VCaP (cell line): ENCODE measurements around the gene XAB2.

Source experiments
- H3K27ac ChIP-seq: fragments of 450-650 bp; 2 replicates; pipeline ENCODE4 v1.5.1; 2017
- TF ChIP-seq, protein P1 (sequence below): fragments of 450-650 bp; conservative IDR thresholded peaks from 2 replicates; pipeline ENCODE4 v1.5.1; 2017; ENCODE audit warnings: mild to moderate bottlenecking, moderate library complexity

Gene XAB2

DNA sequence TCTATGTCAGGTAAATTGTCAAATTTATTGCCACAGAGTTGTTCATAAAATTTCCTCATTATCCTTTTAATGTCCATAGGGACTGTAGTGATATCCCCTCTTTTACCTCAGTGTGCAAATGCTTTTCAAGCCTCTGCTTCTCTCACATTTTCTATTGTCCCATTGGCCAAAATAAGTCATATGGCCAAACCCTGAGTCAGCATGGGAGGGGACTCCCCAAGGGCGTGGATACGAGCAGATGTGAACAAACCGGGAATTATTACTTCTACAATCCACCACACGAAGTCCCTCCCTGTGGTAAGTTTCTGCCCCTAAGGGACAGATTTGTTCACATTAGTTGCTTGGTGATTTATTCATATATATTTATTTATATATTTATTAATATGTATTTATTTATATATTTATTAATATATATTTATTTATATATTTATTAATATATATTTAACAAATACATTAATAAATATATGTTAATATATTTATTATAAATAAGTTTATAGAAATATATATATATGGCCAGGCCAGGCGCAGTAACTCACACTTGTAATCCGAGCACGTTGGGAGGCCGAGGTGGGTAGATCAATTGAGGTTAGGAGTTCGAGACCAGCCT is 53.8 kb downstream of the XAB2 start:
- no peak overlapping the region for H3K27ac ChIP-seq
- TF ChIP-seq, protein P1, sequence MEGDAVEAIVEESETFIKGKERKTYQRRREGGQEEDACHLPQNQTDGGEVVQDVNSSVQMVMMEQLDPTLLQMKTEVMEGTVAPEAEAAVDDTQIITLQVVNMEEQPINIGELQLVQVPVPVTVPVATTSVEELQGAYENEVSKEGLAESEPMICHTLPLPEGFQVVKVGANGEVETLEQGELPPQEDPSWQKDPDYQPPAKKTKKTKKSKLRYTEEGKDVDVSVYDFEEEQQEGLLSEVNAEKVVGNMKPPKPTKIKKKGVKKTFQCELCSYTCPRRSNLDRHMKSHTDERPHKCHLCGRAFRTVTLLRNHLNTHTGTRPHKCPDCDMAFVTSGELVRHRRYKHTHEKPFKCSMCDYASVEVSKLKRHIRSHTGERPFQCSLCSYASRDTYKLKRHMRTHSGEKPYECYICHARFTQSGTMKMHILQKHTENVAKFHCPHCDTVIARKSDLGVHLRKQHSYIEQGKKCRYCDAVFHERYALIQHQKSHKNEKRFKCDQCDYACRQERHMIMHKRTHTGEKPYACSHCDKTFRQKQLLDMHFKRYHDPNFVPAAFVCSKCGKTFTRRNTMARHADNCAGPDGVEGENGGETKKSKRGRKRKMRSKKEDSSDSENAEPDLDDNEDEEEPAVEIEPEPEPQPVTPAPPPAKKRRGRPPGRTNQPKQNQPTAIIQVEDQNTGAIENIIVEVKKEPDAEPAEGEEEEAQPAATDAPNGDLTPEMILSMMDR: no peak

DNA sequence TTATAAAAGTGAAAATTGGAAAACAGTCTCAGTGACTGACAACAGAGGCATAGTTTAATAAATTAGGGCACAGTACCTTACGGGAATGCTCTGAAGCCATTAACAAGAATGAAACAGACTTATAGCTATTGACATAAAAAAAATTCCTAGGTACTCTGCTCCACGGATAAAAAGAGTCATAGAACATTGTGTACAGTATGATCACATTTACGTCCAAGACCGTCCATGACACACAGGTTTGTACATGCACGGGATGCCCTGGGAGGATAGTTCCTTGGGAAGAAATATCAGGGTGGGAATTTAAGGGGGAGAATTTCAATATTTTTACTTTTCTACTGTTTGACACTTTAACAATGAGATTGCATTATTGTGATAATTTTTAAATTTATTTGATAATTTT is 58.6 kb downstream of the XAB2 start:
- no peak overlapping the region for H3K27ac ChIP-seq
- TF ChIP-seq, protein P1: no peak
